IPS-NIHi11 (cell line): ENCODE measurements around the gene C6orf132.

Experiments
- DNase-seq: peaks from one replicate; pipeline ENCODE4 v3.0.0; 2012; ENCODE audit warnings: mixed read lengths, low spot score

Gene C6orf132

DNA sequence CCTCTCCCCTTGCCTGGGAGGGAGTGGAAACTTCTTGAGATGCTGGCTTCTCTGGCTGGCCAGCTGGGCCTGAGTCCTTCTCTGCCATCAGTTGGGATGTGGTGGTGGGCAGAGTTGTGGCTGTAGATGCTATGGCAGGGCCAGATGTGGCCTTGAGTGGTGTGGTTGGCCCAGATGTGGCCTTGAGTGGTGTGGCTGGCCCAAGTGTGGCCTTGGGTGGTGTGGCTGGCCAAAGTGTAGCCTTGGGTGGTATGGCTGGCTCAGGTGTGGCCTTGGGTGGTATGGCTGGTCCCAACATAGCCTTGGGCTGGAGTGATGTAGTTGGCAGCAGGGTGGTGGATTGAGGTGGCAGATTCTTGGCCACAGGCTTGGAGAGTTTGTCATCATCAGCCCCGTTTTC, 36.7 kb downstream of the C6orf132 start:
- DNase-seq: no peak

DNA sequence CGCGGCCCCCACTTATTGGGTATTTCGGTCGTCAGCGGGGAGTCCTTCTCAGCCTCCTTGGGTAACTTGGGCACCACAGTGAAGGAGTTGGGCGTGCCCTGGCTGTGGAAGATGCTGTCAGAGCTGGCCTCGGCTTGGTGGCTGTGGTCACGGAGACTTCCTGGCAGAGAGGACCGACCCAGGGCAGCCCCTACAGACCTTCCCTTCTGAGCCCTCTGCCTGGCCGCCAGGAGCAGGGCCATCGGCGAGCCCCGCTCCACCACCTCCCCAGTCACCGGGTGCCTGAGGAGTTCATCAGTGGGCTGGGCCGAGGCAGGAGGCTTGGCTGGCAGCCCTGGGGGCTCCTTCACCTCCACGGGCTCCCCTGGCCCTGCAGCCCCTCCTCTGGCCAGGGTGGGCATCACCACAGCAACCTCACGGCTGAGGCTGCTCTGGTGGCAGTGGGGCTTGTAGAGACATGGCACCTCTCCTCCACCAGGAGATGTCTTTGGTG, 37.2 kb downstream of the C6orf132 start:
- peak; percentile 52 for DNase-seq

DNA sequence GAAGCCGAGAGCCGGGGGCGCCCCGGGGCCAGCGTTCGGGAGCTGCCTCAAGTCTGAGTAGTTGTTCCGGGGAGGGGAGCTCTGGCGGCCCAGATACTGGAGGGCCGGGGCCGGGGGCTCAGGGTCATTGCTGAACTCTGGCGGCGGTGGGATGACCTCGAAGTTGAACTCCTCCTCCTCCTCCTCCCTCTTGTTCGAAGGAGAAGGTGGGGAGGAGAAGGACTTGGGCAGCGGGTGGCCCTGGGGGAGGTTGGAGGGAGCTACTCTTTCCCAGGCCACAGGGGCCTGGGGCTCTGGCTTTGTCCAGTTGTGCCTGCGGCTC, 37.7 kb downstream of the C6orf132 start:
- no peak for DNase-seq

DNA sequence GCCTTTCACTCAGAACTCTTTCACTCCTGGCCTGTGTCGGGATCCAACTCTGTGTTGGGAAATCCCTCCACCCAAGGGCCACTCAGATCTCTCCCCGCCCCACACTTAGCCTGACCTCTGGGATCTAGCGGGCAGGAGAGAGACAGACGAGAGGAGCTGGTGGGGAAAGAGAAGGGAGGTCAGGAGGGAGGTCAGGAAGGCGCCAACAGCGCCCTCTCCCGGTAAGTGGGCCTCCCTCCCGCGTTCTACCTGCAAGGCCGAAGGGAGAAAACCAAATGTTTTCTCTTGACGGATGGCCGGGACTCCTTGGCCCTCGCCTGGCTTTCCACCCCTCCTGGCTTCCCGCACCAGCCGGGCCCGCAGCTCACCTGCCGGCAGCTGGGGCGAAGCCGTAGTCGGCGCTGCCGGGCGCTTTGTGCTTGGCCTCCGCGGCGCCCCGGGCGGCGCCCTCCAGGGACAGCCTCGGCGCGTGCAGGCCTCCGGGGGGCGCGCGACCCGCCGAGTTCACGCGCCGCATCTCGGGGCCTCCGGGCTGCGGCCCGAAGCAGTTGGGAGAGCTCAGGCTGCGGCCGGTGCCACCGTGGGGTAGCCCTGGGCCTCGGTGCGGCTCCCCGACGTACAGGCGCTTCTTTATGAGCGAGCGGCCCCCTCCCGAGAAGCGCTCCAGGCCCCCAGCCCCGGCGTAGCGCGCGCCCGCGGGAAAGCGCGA, 38.2 kb downstream of the C6orf132 start:
- DNase-seq: peak; percentile 91

DNA sequence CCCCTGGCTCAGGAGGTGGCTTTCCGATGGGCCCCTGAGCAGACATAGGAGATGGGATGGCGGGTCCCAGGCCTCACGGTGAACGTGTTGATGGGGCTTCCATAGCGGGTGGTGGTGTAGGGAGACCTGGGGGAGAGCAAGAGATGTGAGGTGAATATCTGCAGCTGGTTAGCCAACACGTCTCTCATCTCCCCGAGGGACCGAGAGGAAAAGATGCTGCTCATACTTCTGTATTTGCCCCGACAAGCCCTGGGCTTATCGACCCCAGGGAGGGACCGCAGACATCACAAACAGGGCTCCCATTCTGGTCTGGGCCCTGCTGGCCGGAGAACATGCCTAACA, 38.7 kb downstream of the C6orf132 start:
- no peak for DNase-seq

DNA sequence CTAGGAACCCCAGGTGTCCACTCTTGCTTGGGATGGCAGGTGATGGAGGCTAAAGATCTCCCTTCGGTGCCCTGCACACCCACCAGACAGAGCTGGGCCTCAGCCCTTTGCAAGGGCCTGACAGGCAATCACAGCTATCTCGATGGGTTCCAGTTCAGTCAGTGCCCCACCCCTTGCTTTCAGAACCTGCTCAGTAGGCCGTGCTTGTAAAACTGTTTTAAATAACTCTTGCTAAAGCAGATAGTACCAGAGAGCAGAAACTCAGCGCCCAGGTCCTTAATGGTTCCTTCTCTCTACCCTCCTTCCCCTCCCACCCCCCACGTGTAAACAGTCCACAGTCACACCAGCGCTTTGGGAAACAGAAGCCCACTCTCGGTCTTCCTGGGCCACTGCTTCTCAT, 39.2 kb downstream of the C6orf132 start:
- no peak for DNase-seq

DNA sequence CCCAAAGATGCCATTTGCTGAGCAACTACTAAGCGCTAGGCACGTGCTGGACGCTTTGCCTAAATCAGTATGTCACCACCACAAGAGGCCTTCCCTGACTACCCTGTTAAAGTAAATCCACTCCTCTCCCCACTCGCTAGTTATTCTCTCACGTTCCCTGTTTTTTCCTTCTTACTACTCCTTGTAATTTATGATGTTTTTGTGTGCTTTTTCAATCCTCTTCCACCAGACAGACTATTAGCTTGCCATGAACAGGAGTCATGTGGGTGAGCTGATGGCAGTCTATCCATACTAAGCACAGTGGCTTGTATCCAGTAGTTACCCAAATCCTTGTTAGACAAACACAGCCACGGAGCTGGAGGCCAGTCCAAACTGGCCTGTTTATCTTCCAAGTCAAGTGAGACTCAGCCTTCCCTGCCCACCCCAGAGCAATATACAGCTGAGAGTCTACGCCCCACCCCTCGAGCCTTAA, 41.2 kb downstream of the C6orf132 start:
- no peak for DNase-seq

DNA sequence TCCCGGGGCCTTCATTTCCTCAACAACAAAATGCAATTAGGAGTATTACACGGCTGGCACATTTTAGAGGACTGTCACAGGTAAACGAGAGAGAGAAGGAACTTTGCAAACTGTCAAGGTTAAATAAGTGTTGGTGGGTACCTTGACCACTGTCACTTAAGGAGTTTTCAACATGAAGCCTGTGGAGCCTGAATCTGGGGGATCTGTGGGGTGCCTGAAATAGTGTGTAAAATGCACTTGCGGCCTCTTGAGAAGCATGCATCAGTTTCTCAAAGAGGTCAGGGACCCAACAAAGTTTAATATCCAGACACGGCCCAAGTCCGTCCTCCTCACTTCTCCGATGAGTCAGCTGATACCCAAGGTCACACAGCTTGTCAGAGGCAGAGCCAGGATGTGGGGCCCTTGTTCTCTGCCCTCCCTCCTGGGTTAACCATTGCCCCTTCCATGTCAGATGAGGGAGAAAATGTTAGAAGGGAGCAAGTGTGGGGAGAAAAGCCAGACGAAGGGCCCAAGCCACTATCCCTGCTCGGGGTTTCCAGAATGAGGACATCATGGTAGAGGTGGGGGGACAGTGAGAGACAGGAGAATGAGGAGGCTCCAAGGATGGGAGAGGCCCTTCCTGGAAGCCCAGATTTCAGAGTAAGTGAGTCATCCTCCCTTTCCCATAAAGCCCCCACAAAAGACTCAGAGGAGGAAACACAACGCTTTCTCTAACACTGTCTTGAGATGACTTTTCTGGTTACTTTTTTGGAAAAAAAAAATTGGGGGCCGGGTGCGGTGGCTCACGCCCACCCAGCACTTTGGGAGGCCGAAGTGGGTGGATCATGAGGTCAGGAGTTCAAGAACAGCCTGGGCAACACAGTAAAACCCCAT, 42.2 kb downstream of the C6orf132 start:
- DNase-seq: no peak

- peak; percentile 46 for DNase-seq
Observed at GRCh38 chr6:42099340-42100028, 42.9 kb downstream of the C6orf132 start.

GRCh38 chr6:42095776-42096541, 46.5 kb downstream of the C6orf132 start:
- no peak for DNase-seq

- DNase-seq: no peak
Observed at GRCh38 chr6:42095094-42095493, 47.3 kb downstream of the C6orf132 start.

DNA sequence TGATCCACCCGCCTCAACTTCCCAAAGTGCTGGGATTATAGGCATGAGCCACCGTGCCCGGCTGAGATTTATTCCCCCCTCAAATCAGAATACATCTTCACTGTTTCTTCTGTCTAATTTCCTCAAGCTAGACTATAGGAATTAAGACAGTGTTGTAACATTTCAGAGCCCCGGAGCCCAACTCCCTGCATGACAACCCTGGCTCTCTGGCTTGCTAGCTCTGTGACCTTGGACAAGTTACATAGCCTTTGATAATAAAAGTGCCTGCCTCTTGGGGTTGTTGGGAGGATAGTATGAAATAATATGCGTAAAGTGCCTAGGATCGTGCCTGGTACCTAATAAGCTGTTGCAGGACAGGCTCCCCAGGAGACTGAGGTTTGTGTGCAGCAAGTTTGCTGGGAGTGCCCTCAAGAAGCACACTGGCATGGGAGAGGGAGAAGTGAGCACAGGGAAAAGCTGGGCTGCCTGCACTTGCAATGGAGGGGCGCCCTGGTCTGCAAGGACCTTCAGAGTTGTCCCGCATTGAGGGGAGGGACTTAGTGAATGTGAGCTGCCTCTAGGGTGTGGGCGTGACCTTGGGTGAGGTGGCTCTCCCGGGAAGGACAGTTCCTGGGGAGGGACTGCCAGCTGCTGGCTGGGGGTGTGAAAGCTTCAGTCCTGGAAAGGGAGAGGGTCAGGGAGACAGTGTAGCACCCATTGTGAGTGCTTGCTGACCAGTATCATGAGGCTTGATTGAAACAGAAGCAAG, 48.7 kb downstream of the C6orf132 start:
- DNase-seq: peak; percentile 41

DNA sequence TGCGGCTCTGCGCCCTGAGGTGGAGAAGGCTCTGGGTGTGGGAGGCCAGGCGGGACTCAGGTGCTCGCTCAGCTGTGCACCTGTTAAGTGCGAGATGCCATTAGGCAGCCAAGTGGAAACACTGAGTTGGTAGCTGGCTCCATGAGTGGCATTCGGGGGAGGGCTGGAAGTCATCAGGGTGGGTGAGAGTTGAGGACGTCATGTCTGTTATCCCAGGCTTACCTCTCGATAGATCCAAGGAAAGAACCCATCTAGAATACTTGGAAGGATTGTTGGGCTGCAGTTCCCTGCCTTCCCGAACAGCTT, 50.7 kb downstream of the C6orf132 start:
- peak; percentile 37 for DNase-seq

GRCh38 chr6:42090819-42091717, 51.4 kb downstream of the C6orf132 start:
- no peak for DNase-seq

DNA sequence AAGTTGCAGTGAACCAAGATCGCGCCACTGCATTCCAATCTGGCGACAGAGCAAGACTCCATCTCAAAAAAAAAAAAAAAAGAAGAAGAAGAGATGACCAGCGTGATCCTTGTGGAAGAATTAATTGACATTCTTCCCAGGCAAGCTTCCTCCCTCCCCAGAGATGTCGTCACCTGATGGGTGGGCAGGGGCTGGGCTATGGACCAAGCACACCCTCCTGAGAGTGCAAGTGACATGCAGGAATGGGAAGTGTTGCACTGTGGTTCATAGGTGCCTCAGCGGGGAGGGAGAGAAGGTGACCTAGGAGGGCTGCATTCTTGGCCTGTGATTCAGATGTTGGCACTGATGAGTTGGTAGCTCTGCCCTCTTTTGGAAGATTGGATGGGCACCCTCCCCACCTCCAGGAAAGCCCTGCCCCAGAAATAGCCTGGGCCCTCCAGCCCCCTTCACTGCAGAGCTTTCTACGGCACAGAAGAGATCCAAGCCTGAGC, 54.3 kb downstream of the C6orf132 start:
- peak; percentile 43 for DNase-seq

DNA sequence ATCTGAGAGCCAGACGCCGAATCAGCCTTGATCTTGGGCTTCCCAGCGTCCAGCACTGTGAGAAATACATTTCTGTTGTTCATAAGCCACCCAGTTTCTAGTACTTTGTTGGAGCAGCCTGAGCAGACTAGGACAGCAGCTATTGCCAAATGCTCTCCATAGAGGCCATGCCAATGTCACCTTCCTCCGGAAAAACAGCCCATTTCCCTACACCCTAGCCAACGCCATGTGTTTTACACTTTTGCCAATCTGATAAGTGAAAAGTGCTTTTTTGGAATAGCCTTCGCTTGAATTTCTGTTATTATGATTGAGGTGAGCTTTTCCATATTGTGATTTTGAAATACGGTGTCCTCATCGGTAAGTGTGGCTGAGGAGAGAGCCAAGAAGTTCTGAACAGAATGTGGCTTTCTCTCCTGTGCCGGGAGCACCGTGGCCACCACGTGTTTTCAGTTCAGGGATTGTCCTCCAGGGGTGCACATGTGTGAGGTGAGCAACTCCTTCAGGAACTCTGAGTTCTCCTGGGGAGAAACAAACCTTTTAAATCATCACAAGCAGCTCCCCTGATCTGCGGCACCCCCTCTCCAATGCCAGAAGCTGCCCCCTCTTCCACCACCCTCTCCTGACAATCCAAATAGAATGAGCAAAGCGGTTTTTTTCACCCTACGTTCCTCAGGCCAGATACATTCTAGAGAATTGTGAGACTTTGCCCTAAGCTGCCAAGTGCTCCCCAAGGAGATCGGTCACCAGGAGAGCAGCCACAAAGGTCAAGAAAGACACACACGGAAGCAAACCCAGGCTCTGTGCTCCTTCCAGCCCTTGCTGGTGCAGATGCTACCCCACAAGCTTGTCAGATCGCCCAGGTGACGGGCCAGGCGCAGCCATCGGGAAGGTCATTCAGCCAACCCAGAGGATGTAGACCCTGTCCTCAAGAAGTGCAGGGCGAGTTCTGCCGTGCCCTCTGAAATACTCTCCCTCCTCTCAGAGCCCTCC, 56.1 kb downstream of the C6orf132 start:
- peak; percentile 50 for DNase-seq

DNA sequence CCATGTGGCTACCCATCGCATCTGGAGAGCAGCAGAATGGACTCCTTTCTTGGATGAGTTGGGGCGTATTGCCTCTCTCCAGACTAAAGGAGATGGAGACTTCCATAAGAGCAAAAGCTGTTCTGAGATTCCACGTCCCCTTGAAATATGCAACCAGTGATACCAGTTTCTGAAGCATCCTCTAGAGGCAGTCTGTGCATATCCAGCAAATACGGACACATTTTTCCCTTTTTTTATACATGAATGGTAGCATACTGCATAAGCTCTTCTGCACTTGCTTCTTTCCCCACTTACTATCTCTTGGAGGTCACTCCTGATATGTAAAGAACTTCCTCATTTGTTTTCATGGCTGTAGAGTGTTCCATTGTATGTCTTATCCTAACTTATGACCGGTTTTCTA, 57.5 kb downstream of the C6orf132 start:
- DNase-seq: no peak

DNA sequence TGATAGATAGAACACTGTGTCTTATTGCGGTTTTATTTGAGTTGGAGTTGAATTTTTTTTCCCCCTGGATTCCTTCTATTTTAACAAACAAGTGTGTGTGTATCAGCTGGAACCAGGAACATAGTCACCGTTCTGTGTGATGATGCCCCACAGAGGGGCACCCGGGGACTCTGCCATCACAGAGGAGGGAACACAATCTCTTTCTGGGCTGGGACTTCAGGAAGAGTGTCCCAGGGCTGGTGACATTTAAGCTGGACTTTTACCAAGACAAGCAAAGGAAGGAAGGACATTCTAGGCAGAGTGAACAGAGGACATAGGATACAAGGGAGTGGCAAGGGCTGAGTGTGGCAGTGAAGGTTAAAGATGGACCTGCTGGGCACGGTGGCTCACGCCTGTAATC, 58.9 kb downstream of the C6orf132 start:
- no peak for DNase-seq

GRCh38 chr6:42079941-42080464, 62.4 kb downstream of the C6orf132 start:
- DNase-seq: no peak
